ENCODE results near the gene PDGFC. TPM values are rescaled to one million over a fixed set of nuclear protein-coding genes. Genes with fewer than 3 reads are reported as not detected.

PDGFC gene
- total RNA-seq, 1 donor from 2014 or later, result 35.0 TPM

DNA sequence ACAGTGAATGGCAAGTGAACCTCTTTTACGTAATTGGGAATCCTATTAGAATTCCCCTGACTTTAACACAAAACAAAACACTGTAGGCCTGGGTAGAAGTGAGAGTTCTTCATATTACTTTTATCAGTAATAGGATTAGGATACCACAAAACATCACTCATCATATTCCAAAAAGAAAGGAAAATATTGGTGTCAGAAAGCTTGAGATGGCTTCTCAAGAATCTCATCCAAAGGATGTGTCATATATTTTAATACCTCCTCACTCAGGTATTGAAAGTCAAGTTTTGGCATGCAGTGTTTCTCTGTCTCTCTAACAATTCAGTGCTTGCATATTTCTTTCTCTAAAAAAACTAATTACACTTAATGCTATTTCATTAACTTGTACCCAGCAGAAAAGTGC, 173.2 kb downstream of the PDGFC start:
- H3K27ac ChIP-seq (ENCODE audit: low read depth, low read length), result no peak overlapping the region
- H3K27me3 ChIP-seq (ENCODE audit: control insufficient read depth in 3 of 3, insufficient read depth in 3 of 3, low read length in 3 of 3), result no peaks in the 10 kb centered on the region
- H3K4me1 ChIP-seq (ENCODE audit: control insufficient read depth in 3 of 3, insufficient read depth in 3 of 3, low read length in 3 of 3), result peaks cover 0 to 11% (median 3%) of the 10 kb centered on the region in 3 donors
- H3K9ac ChIP-seq (ENCODE audit: low read depth in 1 of 3, low read length in 3 of 3), result no peak overlapping the region
- H3K4me3 ChIP-seq (ENCODE audit: low read length in 3 of 3), result no peak overlapping the region
- no peaks in the 10 kb centered on the region for H3K36me3 ChIP-seq (ENCODE audit: control insufficient read depth in 3 of 3, insufficient read depth in 3 of 3, low read length in 3 of 3)
- H3K9me3 ChIP-seq (ENCODE audit: control insufficient read depth in 3 of 3, low read length in 3 of 3), result no peaks in the 10 kb centered on the region

DNA sequence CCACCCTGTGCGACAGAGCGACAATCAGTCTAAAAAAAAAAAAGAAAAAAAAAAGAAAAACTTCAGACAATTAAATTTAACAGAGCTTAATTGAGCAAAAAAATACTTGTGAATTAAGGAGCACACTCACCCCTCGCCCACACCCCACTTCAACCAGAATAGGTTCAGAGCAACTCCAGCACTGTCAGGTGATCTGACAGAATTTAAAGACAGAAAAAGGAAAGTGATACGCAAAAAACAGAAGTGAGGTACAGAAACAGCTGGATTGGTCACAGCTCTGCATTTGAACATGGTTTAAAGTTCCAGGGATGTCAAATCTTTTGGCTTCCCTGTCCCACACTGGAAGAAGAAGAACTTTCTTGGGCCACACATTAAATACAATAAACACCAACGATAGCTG, 174.4 kb downstream of the PDGFC start:
- H3K27me3 ChIP-seq (ENCODE audit: control insufficient read depth in 3 of 3, insufficient read depth in 3 of 3, low read length in 3 of 3), result no peaks in the 10 kb centered on the region
- H3K27ac ChIP-seq (ENCODE audit: low read depth, low read length), result no peak overlapping the region
- H3K4me1 ChIP-seq (ENCODE audit: control insufficient read depth in 3 of 3, insufficient read depth in 3 of 3, low read length in 3 of 3), result peaks cover 0 to 11% (median 3%) of the 10 kb centered on the region in 3 donors
- no peaks in the 10 kb centered on the region for H3K9me3 ChIP-seq (ENCODE audit: control insufficient read depth in 3 of 3, low read length in 3 of 3)
- H3K4me3 ChIP-seq (ENCODE audit: low read length in 3 of 3), result no peak overlapping the region
- H3K9ac ChIP-seq (ENCODE audit: low read depth in 1 of 3, low read length in 3 of 3), result no peak overlapping the region
- no peaks in the 10 kb centered on the region for H3K36me3 ChIP-seq (ENCODE audit: control insufficient read depth in 3 of 3, insufficient read depth in 3 of 3, low read length in 3 of 3)

DNA sequence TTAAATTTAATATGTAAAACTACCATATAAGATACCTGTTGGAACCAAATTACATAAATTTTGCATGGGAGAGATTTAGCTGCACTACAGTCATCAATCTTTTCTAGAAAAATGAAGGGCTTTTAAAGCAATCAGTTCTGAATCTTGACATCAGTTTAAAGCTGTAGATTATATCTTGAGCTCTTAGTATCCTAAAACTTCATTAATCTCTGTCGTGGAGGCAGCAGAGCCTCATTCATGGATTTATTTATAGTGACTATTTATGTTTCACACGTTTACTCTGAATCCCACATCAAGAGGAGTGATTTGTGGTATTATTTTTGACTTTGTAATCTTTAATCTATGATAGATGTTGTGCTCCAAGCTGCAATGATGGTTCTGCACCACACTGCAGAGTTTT, 175.9 kb downstream of the PDGFC start:
- Histone ChIP-seq H3K9ac (ENCODE audit: low read depth in 1 of 3, low read length in 3 of 3) (no peak overlapping the region), H3K4me3 (ENCODE audit: low read length in 3 of 3) (no peak overlapping the region), H3K36me3 (ENCODE audit: control insufficient read depth in 3 of 3, insufficient read depth in 3 of 3, low read length in 3 of 3) (no peaks in the 10 kb centered on the region), H3K4me1 (ENCODE audit: control insufficient read depth in 3 of 3, insufficient read depth in 3 of 3, low read length in 3 of 3) (peaks cover 0 to 15% (median 3%) of the 10 kb centered on the region in 3 donors), H3K9me3 (ENCODE audit: control insufficient read depth in 3 of 3, low read length in 3 of 3) (no peaks in the 10 kb centered on the region), H3K27me3 (ENCODE audit: control insufficient read depth in 3 of 3, insufficient read depth in 3 of 3, low read length in 3 of 3) (no peaks in the 10 kb centered on the region), H3K27ac (ENCODE audit: low read depth, low read length) (no peak overlapping the region)

DNA sequence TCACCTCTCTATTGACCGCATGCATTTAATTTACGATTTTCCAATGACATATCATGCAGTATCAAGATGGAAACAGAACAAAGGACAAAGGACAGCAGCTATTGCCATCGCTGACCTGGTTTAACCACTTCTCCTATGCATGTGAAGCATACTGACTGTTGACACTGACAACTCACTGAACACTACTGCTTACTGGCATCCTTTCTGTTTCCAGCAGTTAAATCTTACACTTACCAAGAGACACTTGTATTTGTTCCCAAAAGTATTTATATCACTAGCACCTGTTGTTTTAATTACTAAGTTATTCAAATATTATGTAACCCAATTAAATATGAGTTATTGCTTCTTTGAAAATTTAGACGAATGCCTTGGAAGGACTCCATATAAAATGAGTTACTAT, 176.7 kb downstream of the PDGFC start:
- Histone ChIP-seq H3K9ac (ENCODE audit: low read depth in 1 of 3, low read length in 3 of 3) (no peak overlapping the region), H3K9me3 (ENCODE audit: control insufficient read depth in 3 of 3, low read length in 3 of 3) (no peaks in the 10 kb centered on the region), H3K4me1 (ENCODE audit: control insufficient read depth in 3 of 3, insufficient read depth in 3 of 3, low read length in 3 of 3) (peaks cover 0 to 17% (median 3%) of the 10 kb centered on the region in 3 donors), H3K36me3 (ENCODE audit: control insufficient read depth in 3 of 3, insufficient read depth in 3 of 3, low read length in 3 of 3) (no peaks in the 10 kb centered on the region), H3K27ac (ENCODE audit: low read depth, low read length) (peak overlapping the region; percentile 25), H3K27me3 (ENCODE audit: control insufficient read depth in 3 of 3, insufficient read depth in 3 of 3, low read length in 3 of 3) (no peaks in the 10 kb centered on the region), H3K4me3 (ENCODE audit: low read length in 3 of 3) (peak overlapping the region in 2 of 3 donors; percentile 19 to 30)

DNA sequence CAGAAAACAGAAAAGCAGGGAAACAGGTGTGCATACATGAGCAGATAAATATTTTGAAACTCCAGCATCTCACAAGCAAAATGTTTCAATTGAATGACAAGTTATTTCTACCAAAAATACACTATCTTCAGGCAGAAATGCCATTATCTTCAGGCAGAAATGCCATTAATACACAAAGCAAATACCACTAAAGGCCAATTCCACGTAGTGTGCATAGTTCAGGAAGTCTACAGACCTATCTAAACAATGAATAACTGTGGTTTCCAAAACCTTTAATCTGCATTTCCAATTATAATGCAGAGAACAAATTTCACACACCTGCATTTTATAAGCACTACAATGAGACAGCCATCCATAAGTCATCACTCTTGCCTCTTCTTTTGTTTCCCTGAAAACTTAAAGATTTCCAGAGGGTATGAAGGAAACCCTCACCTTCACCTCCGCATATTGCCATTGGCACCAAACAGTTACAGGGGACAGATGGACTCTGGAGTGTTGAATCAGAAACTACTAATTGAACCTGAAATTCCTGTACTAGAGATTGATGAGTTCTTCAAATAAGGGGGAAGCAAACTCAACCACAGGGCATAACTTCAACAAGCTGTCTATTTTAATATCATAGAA, 179.0 kb downstream of the PDGFC start:
- Histone ChIP-seq H3K4me3 (ENCODE audit: low read length in 3 of 3) (no peak overlapping the region), H3K9ac (ENCODE audit: low read depth in 1 of 3, low read length in 3 of 3) (no peak overlapping the region), H3K9me3 (ENCODE audit: control insufficient read depth in 3 of 3, low read length in 3 of 3) (no peaks in the 10 kb centered on the region), H3K27me3 (ENCODE audit: control insufficient read depth in 3 of 3, insufficient read depth in 3 of 3, low read length in 3 of 3) (no peaks in the 10 kb centered on the region), H3K36me3 (ENCODE audit: control insufficient read depth in 3 of 3, insufficient read depth in 3 of 3, low read length in 3 of 3) (no peaks in the 10 kb centered on the region), H3K27ac (ENCODE audit: low read depth, low read length) (no peak overlapping the region), H3K4me1 (ENCODE audit: control insufficient read depth in 3 of 3, insufficient read depth in 3 of 3, low read length in 3 of 3) (peaks cover 0 to 17% (median 3%) of the 10 kb centered on the region in 3 donors)

DNA sequence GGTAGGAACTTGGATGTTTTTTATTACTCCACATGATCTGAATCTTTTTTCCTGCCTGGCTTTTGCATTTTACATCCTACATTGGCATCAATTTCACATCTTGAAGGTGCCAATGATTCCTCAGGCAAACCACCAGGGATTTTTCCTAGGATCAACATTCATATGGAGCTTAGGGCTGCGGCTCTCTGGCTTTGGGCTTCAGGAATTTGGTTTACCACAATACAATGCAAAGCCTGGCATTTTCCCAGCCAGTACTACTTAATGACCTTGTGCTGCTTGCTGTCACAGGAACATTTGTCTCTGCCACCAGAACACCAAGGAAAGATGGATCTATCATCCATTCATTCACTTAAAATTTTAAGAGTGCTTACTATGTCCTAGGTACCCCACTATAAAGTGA, 180.7 kb downstream of the PDGFC start:
- no peak overlapping the region for H3K9ac ChIP-seq (ENCODE audit: low read depth in 1 of 3, low read length in 3 of 3)
- H3K4me1 ChIP-seq (ENCODE audit: control insufficient read depth in 3 of 3, insufficient read depth in 3 of 3, low read length in 3 of 3), result peaks cover 0 to 23% (median 7%) of the 10 kb centered on the region in 3 donors
- no peaks in the 10 kb centered on the region for H3K36me3 ChIP-seq (ENCODE audit: control insufficient read depth in 3 of 3, insufficient read depth in 3 of 3, low read length in 3 of 3)
- H3K9me3 ChIP-seq (ENCODE audit: control insufficient read depth in 3 of 3, low read length in 3 of 3), result no peaks in the 10 kb centered on the region
- no peak overlapping the region for H3K27ac ChIP-seq (ENCODE audit: low read depth, low read length)
- no peak overlapping the region for H3K4me3 ChIP-seq (ENCODE audit: low read length in 3 of 3)
- no peaks in the 10 kb centered on the region for H3K27me3 ChIP-seq (ENCODE audit: control insufficient read depth in 3 of 3, insufficient read depth in 3 of 3, low read length in 3 of 3)

DNA sequence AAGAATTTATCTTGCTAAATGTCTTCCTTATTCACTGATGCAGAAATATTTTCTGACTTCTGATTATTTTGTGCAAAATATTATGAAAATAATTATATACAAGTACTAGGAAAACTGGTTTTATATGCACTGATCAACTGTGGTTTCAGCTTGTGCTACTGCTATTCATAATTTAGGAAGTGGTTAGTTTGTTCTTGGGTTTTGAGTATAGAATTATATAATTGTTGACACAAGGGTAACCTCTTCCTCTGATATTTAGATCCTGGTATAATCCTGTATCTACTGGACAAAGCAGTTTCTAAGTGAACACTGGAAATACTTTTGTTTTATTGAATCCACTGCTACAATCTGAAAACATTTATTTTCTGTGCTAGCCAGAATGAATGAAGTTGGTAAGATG, 182.8 kb downstream of the PDGFC start:
- H3K27ac ChIP-seq (ENCODE audit: low read depth, low read length), result no peak overlapping the region
- H3K36me3 ChIP-seq (ENCODE audit: control insufficient read depth in 3 of 3, insufficient read depth in 3 of 3, low read length in 3 of 3), result no peaks in the 10 kb centered on the region
- H3K4me1 ChIP-seq (ENCODE audit: control insufficient read depth in 3 of 3, insufficient read depth in 3 of 3, low read length in 3 of 3), result peaks cover 0 to 13% (median 3%) of the 10 kb centered on the region in 3 donors
- H3K4me3 ChIP-seq (ENCODE audit: low read length in 3 of 3), result no peak overlapping the region
- no peaks in the 10 kb centered on the region for H3K9me3 ChIP-seq (ENCODE audit: control insufficient read depth in 3 of 3, low read length in 3 of 3)
- no peaks in the 10 kb centered on the region for H3K27me3 ChIP-seq (ENCODE audit: control insufficient read depth in 3 of 3, insufficient read depth in 3 of 3, low read length in 3 of 3)
- no peak overlapping the region for H3K9ac ChIP-seq (ENCODE audit: low read depth in 1 of 3, low read length in 3 of 3)

DNA sequence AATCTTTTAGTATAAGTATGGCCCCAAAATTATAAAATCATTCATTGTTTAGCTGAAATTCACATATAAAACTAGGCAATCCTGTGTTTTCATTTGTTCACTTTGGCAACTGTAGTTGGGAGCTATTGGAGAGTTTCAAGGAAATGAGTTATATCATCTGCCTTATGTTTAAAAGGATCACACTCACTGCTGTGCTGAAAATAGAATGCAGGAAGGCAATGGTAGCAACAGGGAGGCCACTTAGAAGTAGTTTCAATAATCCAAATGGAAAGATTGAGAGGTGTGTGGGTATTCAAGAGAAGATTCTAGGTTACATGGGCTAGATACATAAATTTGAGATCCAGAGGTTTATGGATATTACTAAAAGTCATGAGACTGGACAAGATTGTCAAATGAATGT, 184.9 kb downstream of the PDGFC start:
- Histone ChIP-seq H3K27ac (ENCODE audit: low read depth, low read length) (peak overlapping the region; percentile 15), H3K4me3 (ENCODE audit: low read length in 3 of 3) (no peak overlapping the region), H3K27me3 (ENCODE audit: control insufficient read depth in 3 of 3, insufficient read depth in 3 of 3, low read length in 3 of 3) (no peaks in the 10 kb centered on the region), H3K9me3 (ENCODE audit: control insufficient read depth in 3 of 3, low read length in 3 of 3) (no peaks in the 10 kb centered on the region), H3K4me1 (ENCODE audit: control insufficient read depth in 3 of 3, insufficient read depth in 3 of 3, low read length in 3 of 3) (peaks cover 0 to 12% (median 3%) of the 10 kb centered on the region in 3 donors), H3K36me3 (ENCODE audit: control insufficient read depth in 3 of 3, insufficient read depth in 3 of 3, low read length in 3 of 3) (no peaks in the 10 kb centered on the region), H3K9ac (ENCODE audit: low read depth in 1 of 3, low read length in 3 of 3) (no peak overlapping the region)

DNA sequence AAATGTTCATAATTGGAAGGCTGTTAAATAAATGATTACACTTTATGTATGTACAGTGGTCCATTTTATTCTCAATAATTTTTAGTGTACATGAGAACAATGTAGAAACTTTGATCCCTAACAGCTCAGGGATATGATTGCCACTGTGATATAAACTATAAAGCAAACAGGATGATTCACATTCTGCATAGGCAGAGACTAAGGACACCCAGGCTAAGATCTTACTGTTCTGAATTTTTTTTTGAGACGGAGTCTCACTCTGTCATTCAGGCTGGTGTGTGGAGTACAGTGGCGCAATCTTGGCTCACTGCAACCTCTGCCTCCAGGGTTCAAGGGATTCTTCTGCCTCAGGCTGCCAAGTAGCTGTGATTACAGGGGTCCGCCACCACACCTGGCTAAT, 186.6 kb downstream of the PDGFC start:
- H3K4me3 ChIP-seq (ENCODE audit: low read length in 3 of 3), result no peak overlapping the region
- no peaks in the 10 kb centered on the region for H3K27me3 ChIP-seq (ENCODE audit: control insufficient read depth in 3 of 3, insufficient read depth in 3 of 3, low read length in 3 of 3)
- no peaks in the 10 kb centered on the region for H3K9me3 ChIP-seq (ENCODE audit: control insufficient read depth in 3 of 3, low read length in 3 of 3)
- peaks cover 0 to 6% (median 3%) of the 10 kb centered on the region in 3 donors for H3K4me1 ChIP-seq (ENCODE audit: control insufficient read depth in 3 of 3, insufficient read depth in 3 of 3, low read length in 3 of 3)
- H3K36me3 ChIP-seq (ENCODE audit: control insufficient read depth in 3 of 3, insufficient read depth in 3 of 3, low read length in 3 of 3), result no peaks in the 10 kb centered on the region
- H3K9ac ChIP-seq (ENCODE audit: low read depth in 1 of 3, low read length in 3 of 3), result no peak overlapping the region
- H3K27ac ChIP-seq (ENCODE audit: low read depth, low read length), result no peak overlapping the region

DNA sequence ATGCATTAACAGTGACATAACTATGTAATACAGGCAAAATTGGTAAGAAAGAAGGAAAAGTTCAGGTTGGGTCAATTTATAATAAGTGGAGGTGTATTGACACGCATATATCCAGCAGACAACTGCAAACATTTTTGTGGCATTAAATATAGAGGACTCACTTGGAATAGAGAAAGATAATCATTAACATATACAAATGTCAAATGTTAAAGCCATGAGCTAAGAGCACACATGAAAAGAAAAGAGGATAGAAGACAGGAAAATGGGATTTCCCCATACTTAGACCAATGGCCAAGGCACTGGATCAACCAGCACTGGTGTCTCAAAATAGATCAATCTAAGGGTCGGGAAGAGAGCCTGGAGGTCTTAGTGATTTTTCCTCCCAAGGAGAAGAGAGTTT, 187.6 kb downstream of the PDGFC start:
- Histone ChIP-seq H3K36me3 (ENCODE audit: control insufficient read depth in 3 of 3, insufficient read depth in 3 of 3, low read length in 3 of 3) (no peaks in the 10 kb centered on the region), H3K4me3 (ENCODE audit: low read length in 3 of 3) (no peak overlapping the region), H3K27ac (ENCODE audit: low read depth, low read length) (no peak overlapping the region)

More for the DNA sequence above, 187.6 kb downstream of the PDGFC start:
- no peaks in the 10 kb centered on the region for H3K27me3 ChIP-seq (ENCODE audit: control insufficient read depth in 3 of 3, insufficient read depth in 3 of 3, low read length in 3 of 3)
- H3K9ac ChIP-seq (ENCODE audit: low read depth in 1 of 3, low read length in 3 of 3), result no peak overlapping the region
- H3K4me1 ChIP-seq (ENCODE audit: control insufficient read depth in 3 of 3, insufficient read depth in 3 of 3, low read length in 3 of 3), result peaks cover 0 to 6% (median 3%) of the 10 kb centered on the region in 3 donors
- H3K9me3 ChIP-seq (ENCODE audit: control insufficient read depth in 3 of 3, low read length in 3 of 3), result no peaks in the 10 kb centered on the region
